B cell (primary cell): ENCODE measurements around the gene ERG. TPM values are rescaled to one million over a fixed set of nuclear protein-coding genes. Genes with fewer than 3 reads are reported as not detected.

Experiments
- ATAC-seq: fragments of 200-7000 bp; cut with Tn5 transposase; one replicate; pipeline ENCODE4 v1.10.0; 2021; ENCODE audit warnings: low read depth, mild to moderate bottlenecking, moderate number of reproducible peaks, moderate library complexity
- CTCF ChIA-PET: fragments of 350-600 bp; sonication (Branson Sonifier 250); formaldehyde crosslinking; loops from one replicate; lab custom pipeline; 2021; ENCODE audit warnings: antibody characterized with exemption, inconsistent platforms; lab: Charles Lee
- POLR2A ChIA-PET: fragments of 350-600 bp; sonication (Branson Sonifier 250); formaldehyde crosslinking; loops from one replicate; lab custom pipeline; 2021; ENCODE audit warnings: antibody characterized with exemption; lab: Charles Lee
- DNase-seq: peaks from one replicate; pipeline ENCODE4 v3.0.0; 2013
- H2AFZ ChIP-seq: 2 replicates; pipeline ENCODE4 v1.6.1; 2012; ENCODE audit warnings: mild to moderate bottlenecking, low read depth, low read length; ENCODE audit not compliant: insufficient read depth, poor library complexity, severe bottlenecking
- H3K27ac ChIP-seq, 2 donors: 1 replicate in 1 of 2; 2 replicates in 1 of 2; pipeline ENCODE4 v1.5.1; 2012 to 2013; ENCODE audit warnings: low read length in 2 of 2, mild to moderate bottlenecking in 2 of 2, moderate library complexity in 1 of 2
- H3K27me3 ChIP-seq, 4 experiments: fragments of 200-600 bp in 1 of 4; sonication (generic) in 1 of 4; replicated peaks in 1 of 4; 1 replicate in 2 of 4; 2 replicates in 2 of 4; pipeline versions ENCODE4 v1.6.1 to v1.7.0; 2013 to 2016; ENCODE audit warnings: low read length in 3 of 4, mild to moderate bottlenecking in 2 of 4, mixed read lengths in 1 of 4, moderate library complexity in 1 of 4; ENCODE audit not compliant: insufficient read depth in 4 of 4, control insufficient read depth in 3 of 4; ENCODE audit errors: control extremely low read depth in 1 of 4
- H3K36me3 ChIP-seq, 2 experiments: replicated peaks in 1 of 2; 1 replicate in 1 of 2; 2 replicates in 1 of 2; pipeline versions ENCODE4 v1.6.1 to v1.7.1; 2013; ENCODE audit warnings: low read length in 1 of 2; ENCODE audit not compliant: insufficient read depth in 2 of 2, control insufficient read depth in 1 of 2; ENCODE audit errors: control extremely low read depth in 1 of 2, extremely low read depth in 1 of 2
- H3K4me1 ChIP-seq, 2 donors: fragments of 200-600 bp in 1 of 2; sonication (generic) in 1 of 2; 1 replicate in 1 of 2; 2 replicates in 1 of 2; pipeline versions ENCODE4 v1.5.1 to v1.6.1; 2013 to 2017; ENCODE audit warnings: low read length in 2 of 2; ENCODE audit not compliant: control insufficient read depth in 2 of 2, insufficient read depth in 2 of 2
- H3K4me2 ChIP-seq: replicated peaks from 2 replicates; pipeline ENCODE3; 2012; ENCODE audit warnings: mild to moderate bottlenecking, low read depth, low read length; ENCODE audit not compliant: poor library complexity, severe bottlenecking
- H3K4me3 ChIP-seq, 5 experiments: fragments of 200-600 bp in 1 of 5; sonication (generic) in 1 of 5; 1 replicate in 3 of 5; 2 replicates in 2 of 5; pipeline versions ENCODE4 v1.5.1 to v1.7.0; 2011 to 2016; ENCODE audit warnings: low read length in 4 of 5, mild to moderate bottlenecking in 4 of 5, low read depth in 2 of 5, control low read depth in 1 of 5, moderate library complexity in 1 of 5; ENCODE audit not compliant: insufficient read depth in 1 of 5; ENCODE audit errors: control extremely low read depth in 1 of 5, extremely low read depth in 1 of 5
- H3K79me2 ChIP-seq: fragments of 200-600 bp; sonication (generic); one replicate; pipeline ENCODE4 v1.6.0; 2016; ENCODE audit warnings: low read length; ENCODE audit not compliant: control insufficient read depth, insufficient read depth
- H3K9ac ChIP-seq: fragments of 200-600 bp; sonication (generic); 2 replicates; pipeline ENCODE4 v1.6.1; 2017; ENCODE audit warnings: mild to moderate bottlenecking, low read length, moderate library complexity
- H3K9me3 ChIP-seq, 3 donors: one replicate each; pipeline versions ENCODE4 v1.6.1 to v1.7.1; 2013; ENCODE audit warnings: low read length in 2 of 3; ENCODE audit not compliant: control insufficient read depth in 2 of 3, insufficient read depth in 1 of 3; ENCODE audit errors: control extremely low read depth in 1 of 3
- H4K20me1 ChIP-seq: 2 replicates; pipeline ENCODE4 v1.6.0; 2012; ENCODE audit warnings: mild to moderate bottlenecking, low read length; ENCODE audit not compliant: insufficient read depth, control insufficient read depth, poor library complexity, severe bottlenecking
- H3K27ac Mint-ChIP-seq: one replicate; pipeline ENCODE4 v1.8.0; 2021; ENCODE audit warnings: mixed read lengths
- H3K27me3 Mint-ChIP-seq: one replicate; pipeline ENCODE4 v1.8.0; 2021; ENCODE audit warnings: mixed read lengths
- H3K4me1 Mint-ChIP-seq: one replicate; pipeline ENCODE4 v1.8.0; 2021; ENCODE audit warnings: mixed read lengths
- H3K4me3 Mint-ChIP-seq: one replicate; pipeline ENCODE4 v1.8.0; 2021; ENCODE audit warnings: mixed read lengths
- H3K9me3 Mint-ChIP-seq: one replicate; pipeline ENCODE4 v1.8.0; 2022; ENCODE audit warnings: mixed read lengths; ENCODE audit not compliant: insufficient read depth
- EZH2 ChIP-seq: IDR thresholded peaks from 2 replicates; pipeline ENCODE4 v1.6.1; 2012; ENCODE audit warnings: borderline replicate concordance, low read depth, mild to moderate bottlenecking, moderate library complexity, low read length; ENCODE audit not compliant: insufficient read depth, poor library complexity, severe bottlenecking
- WGBS: methylation state at CpG from one replicate; pipeline ENCODE4 v1.1.5; 2013; ENCODE audit warnings: missing lambda C conversion rate; ENCODE audit not compliant: insufficient coverage; 5-methylcytosine and 5-hydroxymethylcytosine counted together
- intact Hi-C: fragments of 100-400 bp; cut with micrococcal nuclease; formaldehyde crosslinking; loops from one replicate; pipeline ENCODE4 v1.10.0; 2022
- polyA plus RNA-seq: library from polyadenylated mRNA; depleted of rRNA; stranded (reverse); fragments of >200 nt; gene quantifications from 2 replicates; pipeline ENCODE4 v1.2.3, GENCODE V29; 2012
- total RNA-seq, 2 donors: library from RNA; stranded (reverse); fragments of 120-200 nt in 1 of 2; gene quantifications; 1 replicate in 1 of 2; 2 replicates in 1 of 2; pipeline versions ENCODE4 v1.2.3 to v1.2.4, GENCODE V29; 2013 to 2022
- TF ChIP-seq, protein P1 (sequence below): fragments of 200-600 bp; IDR thresholded peaks from one replicate; pipeline ENCODE4 v1.8.0; 2022; ENCODE audit warnings: antibody characterized with exemption, mild to moderate bottlenecking

The ERG gene
- total and polyA plus RNA-seq, 2 donors (not counting 1 experiment from before 2014, with no cell fraction given): 0.17 TPM; not detected in 1

DNA sequence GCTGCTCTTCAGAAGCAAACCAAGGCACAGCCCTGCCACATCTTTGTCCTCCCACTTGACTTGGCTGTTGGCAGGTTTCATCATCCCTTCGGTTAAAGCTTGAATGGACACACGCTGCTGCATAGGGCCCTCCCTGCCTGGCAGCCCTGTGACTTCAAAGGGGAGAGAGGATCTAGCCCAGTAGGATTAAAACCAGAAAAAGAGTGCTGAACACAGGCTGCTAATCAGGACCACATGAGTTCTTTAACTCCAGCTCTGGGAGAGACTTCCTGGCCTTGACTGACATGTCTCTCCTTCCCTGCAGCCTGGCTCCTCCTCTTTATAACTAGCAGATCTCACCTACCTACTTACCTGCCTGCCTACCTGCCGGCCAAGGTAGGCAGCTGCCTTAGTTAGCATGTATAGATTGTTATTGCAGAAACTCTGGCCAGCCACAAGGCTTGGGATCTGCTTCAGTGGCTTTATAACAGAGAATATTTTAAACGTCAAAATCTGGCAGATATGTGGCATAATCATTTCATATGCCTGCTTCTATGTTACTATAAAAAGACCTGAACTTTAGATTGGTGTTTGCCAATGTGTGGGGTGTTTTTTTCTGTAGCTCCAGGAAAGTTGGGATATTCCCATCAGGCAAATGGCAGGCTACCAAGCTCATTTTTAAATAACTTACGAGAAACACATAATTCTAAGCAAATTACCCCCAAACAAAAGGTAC, 49.4 kb downstream of the ERG start:
- intact Hi-C loops: no loop called here
- H2AFZ ChIP-seq: no peak overlapping the region
- ATAC-seq (no peak), DNase-seq (no peak)
- H3K27me3 ChIP-seq: no peaks in the 10 kb centered on the region
- H3K27ac ChIP-seq: no peak overlapping the region
- no peaks in the 10 kb centered on the region for H3K4me1 ChIP-seq
- WGBS: 18% methylated on average over 2 of the region's 5 CpGs
- no peaks in the 10 kb centered on the region for H4K20me1 ChIP-seq
- no peaks in the 10 kb centered on the region for H3K36me3 ChIP-seq
- H3K4me2 ChIP-seq: no peak overlapping the region
- no peak overlapping the region for H3K9ac ChIP-seq
- no peaks in the 10 kb centered on the region for H3K9me3 ChIP-seq
- Mint-ChIP-seq H3K27ac (no peak overlapping the region), H3K4me3 (no peak overlapping the region), H3K4me1 (no peaks in the 10 kb centered on the region), H3K9me3 (no peaks in the 10 kb centered on the region), H3K27me3 (peaks cover 3% of the 10 kb centered on the region)
- ChIA-PET CTCF (interaction anchor here (0.5 kb wide), 1 partner anchor 174 kb away, joined by 3 read pairs; no protein-coding TSS in a partner anchor), POLR2A (no interaction called here)
- H3K4me3 ChIP-seq: no peak overlapping the region
- TF ChIP-seq EZH2: no peak
- TF ChIP-seq, protein P1, sequence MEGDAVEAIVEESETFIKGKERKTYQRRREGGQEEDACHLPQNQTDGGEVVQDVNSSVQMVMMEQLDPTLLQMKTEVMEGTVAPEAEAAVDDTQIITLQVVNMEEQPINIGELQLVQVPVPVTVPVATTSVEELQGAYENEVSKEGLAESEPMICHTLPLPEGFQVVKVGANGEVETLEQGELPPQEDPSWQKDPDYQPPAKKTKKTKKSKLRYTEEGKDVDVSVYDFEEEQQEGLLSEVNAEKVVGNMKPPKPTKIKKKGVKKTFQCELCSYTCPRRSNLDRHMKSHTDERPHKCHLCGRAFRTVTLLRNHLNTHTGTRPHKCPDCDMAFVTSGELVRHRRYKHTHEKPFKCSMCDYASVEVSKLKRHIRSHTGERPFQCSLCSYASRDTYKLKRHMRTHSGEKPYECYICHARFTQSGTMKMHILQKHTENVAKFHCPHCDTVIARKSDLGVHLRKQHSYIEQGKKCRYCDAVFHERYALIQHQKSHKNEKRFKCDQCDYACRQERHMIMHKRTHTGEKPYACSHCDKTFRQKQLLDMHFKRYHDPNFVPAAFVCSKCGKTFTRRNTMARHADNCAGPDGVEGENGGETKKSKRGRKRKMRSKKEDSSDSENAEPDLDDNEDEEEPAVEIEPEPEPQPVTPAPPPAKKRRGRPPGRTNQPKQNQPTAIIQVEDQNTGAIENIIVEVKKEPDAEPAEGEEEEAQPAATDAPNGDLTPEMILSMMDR: no peak
- no peaks in the 10 kb centered on the region for H3K79me2 ChIP-seq

DNA sequence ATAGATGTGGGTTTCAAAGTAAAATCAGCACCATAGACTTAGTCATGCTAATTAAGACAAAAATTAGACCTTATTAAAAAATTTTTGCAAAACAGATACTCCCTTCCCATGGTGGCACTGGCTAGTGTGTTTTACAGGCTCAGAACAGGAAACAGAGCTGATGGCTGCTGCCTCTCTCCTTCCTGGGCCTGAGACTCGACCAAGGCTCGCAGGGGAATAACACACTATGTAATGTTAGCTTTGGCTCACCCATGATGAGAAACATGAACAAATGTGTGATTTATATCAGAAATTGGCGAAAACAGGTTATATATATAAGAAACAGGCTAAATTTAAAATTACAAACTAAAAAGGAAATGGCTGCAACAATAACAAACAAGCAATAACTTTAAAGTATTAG, 50.7 kb downstream of the ERG start:
- no CpG with 5 or more reads among the region's 3 CpGs for WGBS
- H3K4me3 ChIP-seq: no peak overlapping the region

More for the DNA sequence above, 50.7 kb downstream of the ERG start:
- Mint-ChIP-seq H3K4me3 (no peak overlapping the region), H3K27ac (no peak overlapping the region), H3K9me3 (no peaks in the 10 kb centered on the region), H3K27me3 (peaks cover 3% of the 10 kb centered on the region), H3K4me1 (no peaks in the 10 kb centered on the region)
- Histone ChIP-seq H3K4me2 (no peak overlapping the region), H3K4me1 (no peaks in the 10 kb centered on the region), H3K79me2 (no peaks in the 10 kb centered on the region), H3K36me3 (no peaks in the 10 kb centered on the region), H3K9me3 (no peaks in the 10 kb centered on the region), H3K27me3 (no peaks in the 10 kb centered on the region), H3K27ac (no peak overlapping the region), H2AFZ (no peak overlapping the region), H4K20me1 (no peaks in the 10 kb centered on the region), H3K9ac (no peak overlapping the region)
- intact Hi-C loops: no loop called here
- ChIA-PET CTCF (no interaction called here), POLR2A (no interaction called here)
- TF ChIP-seq, protein P1: no peak
- TF ChIP-seq EZH2: no peak
- ATAC-seq (no peak), DNase-seq (no peak)
